ENCODE data around the gene PNLIPRP2. TPM values are rescaled to one million over a fixed set of nuclear protein-coding genes. Genes with fewer than 3 reads are reported as not detected.
A peak's percentile ranks its signal among the peaks of the same experiment; 100 is the strongest.

Gene PNLIPRP2
- total RNA-seq, 1 experiment from 2014 or later: 0.28 TPM

DNA sequence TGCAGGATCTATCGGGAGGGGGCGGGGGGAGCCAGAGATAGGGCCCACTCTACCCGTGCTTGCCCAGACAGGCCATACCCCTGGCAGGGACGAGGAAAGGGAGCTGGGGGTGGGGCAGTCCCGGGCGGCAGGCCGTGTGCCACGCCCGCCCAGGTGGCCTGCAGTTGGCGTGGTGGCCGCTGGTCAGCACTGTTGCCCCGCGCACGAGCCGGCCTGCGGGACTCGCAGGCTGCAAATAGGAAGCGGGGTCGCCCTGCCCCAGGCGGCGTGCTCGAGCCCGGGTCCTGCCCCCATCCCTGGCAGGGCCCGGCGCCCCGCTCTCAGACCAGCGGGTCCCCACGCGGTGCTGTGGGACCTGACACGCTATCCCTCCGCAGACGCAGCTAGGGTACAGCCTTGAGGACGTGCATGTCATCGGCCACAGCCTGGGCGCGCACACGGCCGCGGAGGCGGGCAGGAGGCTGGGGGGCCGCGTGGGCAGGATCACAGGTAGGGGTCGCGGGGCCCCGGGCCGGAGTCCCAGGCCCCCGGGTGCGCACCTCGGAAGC is 6.7 kb downstream of the PNLIPRP2 start (continued):
- TF ChIP-seq, protein P1, sequence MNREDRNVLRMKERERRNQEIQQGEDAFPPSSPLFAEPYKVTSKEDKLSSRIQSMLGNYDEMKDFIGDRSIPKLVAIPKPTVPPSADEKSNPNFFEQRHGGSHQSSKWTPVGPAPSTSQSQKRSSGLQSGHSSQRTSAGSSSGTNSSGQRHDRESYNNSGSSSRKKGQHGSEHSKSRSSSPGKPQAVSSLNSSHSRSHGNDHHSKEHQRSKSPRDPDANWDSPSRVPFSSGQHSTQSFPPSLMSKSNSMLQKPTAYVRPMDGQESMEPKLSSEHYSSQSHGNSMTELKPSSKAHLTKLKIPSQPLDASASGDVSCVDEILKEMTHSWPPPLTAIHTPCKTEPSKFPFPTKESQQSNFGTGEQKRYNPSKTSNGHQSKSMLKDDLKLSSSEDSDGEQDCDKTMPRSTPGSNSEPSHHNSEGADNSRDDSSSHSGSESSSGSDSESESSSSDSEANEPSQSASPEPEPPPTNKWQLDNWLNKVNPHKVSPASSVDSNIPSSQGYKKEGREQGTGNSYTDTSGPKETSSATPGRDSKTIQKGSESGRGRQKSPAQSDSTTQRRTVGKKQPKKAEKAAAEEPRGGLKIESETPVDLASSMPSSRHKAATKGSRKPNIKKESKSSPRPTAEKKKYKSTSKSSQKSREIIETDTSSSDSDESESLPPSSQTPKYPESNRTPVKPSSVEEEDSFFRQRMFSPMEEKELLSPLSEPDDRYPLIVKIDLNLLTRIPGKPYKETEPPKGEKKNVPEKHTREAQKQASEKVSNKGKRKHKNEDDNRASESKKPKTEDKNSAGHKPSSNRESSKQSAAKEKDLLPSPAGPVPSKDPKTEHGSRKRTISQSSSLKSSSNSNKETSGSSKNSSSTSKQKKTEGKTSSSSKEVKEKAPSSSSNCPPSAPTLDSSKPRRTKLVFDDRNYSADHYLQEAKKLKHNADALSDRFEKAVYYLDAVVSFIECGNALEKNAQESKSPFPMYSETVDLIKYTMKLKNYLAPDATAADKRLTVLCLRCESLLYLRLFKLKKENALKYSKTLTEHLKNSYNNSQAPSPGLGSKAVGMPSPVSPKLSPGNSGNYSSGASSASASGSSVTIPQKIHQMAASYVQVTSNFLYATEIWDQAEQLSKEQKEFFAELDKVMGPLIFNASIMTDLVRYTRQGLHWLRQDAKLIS (CRISPR knock-in tag; IDR thresholded peaks at IDR 0.05; ENCODE audit: borderline replicate concordance): no peak
- TF ChIP-seq, protein P2, sequence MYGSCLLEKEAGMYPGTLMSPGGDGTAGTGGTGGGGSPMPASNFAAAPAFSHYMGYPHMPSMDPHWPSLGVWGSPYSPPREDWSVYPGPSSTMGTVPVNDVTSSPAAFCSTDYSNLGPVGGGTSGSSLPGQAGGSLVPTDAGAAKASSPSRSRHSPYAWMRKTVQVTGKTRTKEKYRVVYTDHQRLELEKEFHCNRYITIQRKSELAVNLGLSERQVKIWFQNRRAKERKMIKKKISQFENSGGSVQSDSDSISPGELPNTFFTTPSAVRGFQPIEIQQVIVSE (CRISPR knock-in tag; IDR thresholded peaks at IDR 0.05; ENCODE audit: borderline replicate concordance): no peak
- TF ChIP-seq NR3C1 (CRISPR knock-in tag; conservative IDR thresholded peaks at IDR 0.05; ENCODE audit: low read depth) (no peak), NFE2L1 (CRISPR knock-in tag; IDR thresholded peaks at IDR 0.05) (no peak), ESRRA (CRISPR knock-in tag; IDR thresholded peaks at IDR 0.05; ENCODE audit: borderline replicate concordance) (no peak), ARID4B (CRISPR knock-in tag; IDR thresholded peaks at IDR 0.05; ENCODE audit: borderline replicate concordance) (0 out of 2 replicates have a peak, but pooled peaks have one; percentile 36)
- TF ChIP-seq, protein P3, sequence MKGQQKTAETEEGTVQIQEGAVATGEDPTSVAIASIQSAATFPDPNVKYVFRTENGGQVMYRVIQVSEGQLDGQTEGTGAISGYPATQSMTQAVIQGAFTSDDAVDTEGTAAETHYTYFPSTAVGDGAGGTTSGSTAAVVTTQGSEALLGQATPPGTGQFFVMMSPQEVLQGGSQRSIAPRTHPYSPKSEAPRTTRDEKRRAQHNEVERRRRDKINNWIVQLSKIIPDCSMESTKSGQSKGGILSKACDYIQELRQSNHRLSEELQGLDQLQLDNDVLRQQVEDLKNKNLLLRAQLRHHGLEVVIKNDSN (CRISPR knock-in tag; IDR thresholded peaks at IDR 0.05): no peak

DNA sequence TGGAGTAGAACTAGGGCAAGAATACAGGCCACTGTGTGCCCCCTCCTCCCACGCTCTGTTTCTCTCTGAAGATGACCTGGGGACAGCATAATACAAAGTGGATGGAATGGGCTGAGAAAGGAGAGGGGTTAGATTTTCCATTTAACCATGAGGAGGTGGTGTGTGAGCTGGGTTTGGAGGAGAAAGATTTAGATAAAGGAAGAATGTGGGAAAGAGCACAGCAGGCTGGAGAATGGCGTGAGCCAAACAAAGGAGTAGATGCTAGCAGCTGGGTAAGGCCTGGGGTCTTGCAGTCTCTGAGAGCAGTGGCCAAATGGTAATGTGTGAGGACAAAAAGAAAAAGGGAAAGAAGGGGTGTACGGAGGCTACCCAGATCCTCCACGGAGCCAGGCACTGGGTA is 8.6 kb downstream of the PNLIPRP2 start:
- ChIA-PET CTCF (interaction anchor here (1.6 kb wide), 1 partner anchor 545 kb away, joined by 3 read pairs; no protein-coding TSS in a partner anchor), POLR2A (no interaction called here)
- peaks cover 15% of the 10 kb centered on the region for H3K27me3 Mint-ChIP-seq (ENCODE audit: low read depth)
- H3K9me3 Mint-ChIP-seq: no peaks in the 10 kb centered on the region
- H3K4me3 Mint-ChIP-seq: no peak overlapping the region
- H3K27ac Mint-ChIP-seq: no peak overlapping the region
- no peaks in the 10 kb centered on the region for H3K4me1 Mint-ChIP-seq
- ATAC-seq: no peak
- no peaks in the 10 kb centered on the region for H3K36me3 Mint-ChIP-seq
- DNase-seq (ENCODE audit: low spot score): no peak
- TF ChIP-seq USF2 (CRISPR knock-in tag; IDR thresholded peaks at IDR 0.05) (no peak), MYBL2 (CRISPR knock-in tag; IDR thresholded peaks at IDR 0.05) (no peak), NFE2L1 (CRISPR knock-in tag; IDR thresholded peaks at IDR 0.05) (no peak), SOX15 (CRISPR knock-in tag; IDR thresholded peaks at IDR 0.05) (no peak), ZBTB21 (CRISPR knock-in tag; IDR thresholded peaks at IDR 0.05; ENCODE audit: borderline replicate concordance) (no peak), FOXP1 (CRISPR knock-in tag; IDR thresholded peaks at IDR 0.05; ENCODE audit: borderline replicate concordance) (no peak), RORB (CRISPR knock-in tag; IDR thresholded peaks at IDR 0.05) (no peak), TEAD1 (CRISPR knock-in tag; IDR thresholded peaks at IDR 0.05) (no peak), ATF6 (CRISPR knock-in tag; IDR thresholded peaks at IDR 0.05) (no peak), IRF1 (CRISPR knock-in tag; IDR thresholded peaks at IDR 0.05) (no peak)
- TF ChIP-seq, protein P1 (CRISPR knock-in tag; IDR thresholded peaks at IDR 0.05; ENCODE audit: borderline replicate concordance): no peak
- TF ChIP-seq, protein P2 (CRISPR knock-in tag; IDR thresholded peaks at IDR 0.05; ENCODE audit: borderline replicate concordance): no peak
